Fibroblast of pulmonary artery (primary cell): Measurements from ENCODE around the gene PBOV1.

Experiments
- DNase-seq: peaks from one replicate; pipeline ENCODE4 v3.0.0-alpha.2; 2010; ENCODE audit warnings: low read depth
- H3K4me3 ChIP-seq: replicated peaks from 2 replicates; pipeline ENCODE4 v1.5.1; 2011; ENCODE audit warnings: low read depth, mild to moderate bottlenecking, control low read depth, low read length, moderate library complexity
- TF ChIP-seq, protein P1 (sequence below): IDR thresholded peaks from 2 replicates; pipeline ENCODE4 v1.5.1; 2011; ENCODE audit warnings: mild to moderate bottlenecking, control low read depth, low read length, inconsistent platforms; ENCODE audit errors: missing control alignments

The PBOV1 gene

DNA sequence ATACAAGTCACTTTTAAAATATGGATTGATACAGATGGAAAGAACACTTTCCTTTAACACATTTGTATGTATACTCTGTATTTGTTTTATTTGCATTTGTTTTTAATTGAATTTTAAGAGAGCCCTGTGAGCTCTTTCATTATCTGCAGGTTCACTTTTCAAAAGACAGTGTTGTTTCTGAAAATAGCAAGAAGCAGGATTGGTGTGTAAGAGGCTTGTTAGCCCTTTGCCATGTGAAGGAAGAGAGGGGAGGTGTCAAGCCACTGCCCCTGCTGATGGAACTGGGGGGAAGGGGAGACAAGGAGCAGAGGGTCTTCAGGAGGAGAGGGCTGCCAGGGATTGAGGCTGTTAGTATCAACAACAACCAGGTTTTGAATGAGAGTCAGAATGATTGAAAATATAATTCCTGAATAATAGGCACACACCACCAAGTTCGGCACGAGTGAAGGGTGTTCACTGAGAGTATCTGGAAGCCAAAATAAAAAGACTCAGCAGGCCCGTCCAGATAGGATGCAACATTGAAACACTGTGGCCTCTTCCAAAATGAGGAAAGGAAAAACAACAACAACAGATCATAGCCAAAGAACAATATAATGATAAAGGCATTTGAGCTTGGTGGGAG lies 12.6 kb upstream of the PBOV1 start:
- no peak overlapping the region for H3K4me3 ChIP-seq
- TF ChIP-seq, protein P1, sequence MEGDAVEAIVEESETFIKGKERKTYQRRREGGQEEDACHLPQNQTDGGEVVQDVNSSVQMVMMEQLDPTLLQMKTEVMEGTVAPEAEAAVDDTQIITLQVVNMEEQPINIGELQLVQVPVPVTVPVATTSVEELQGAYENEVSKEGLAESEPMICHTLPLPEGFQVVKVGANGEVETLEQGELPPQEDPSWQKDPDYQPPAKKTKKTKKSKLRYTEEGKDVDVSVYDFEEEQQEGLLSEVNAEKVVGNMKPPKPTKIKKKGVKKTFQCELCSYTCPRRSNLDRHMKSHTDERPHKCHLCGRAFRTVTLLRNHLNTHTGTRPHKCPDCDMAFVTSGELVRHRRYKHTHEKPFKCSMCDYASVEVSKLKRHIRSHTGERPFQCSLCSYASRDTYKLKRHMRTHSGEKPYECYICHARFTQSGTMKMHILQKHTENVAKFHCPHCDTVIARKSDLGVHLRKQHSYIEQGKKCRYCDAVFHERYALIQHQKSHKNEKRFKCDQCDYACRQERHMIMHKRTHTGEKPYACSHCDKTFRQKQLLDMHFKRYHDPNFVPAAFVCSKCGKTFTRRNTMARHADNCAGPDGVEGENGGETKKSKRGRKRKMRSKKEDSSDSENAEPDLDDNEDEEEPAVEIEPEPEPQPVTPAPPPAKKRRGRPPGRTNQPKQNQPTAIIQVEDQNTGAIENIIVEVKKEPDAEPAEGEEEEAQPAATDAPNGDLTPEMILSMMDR, result no peak
- DNase-seq, result no peak

DNA sequence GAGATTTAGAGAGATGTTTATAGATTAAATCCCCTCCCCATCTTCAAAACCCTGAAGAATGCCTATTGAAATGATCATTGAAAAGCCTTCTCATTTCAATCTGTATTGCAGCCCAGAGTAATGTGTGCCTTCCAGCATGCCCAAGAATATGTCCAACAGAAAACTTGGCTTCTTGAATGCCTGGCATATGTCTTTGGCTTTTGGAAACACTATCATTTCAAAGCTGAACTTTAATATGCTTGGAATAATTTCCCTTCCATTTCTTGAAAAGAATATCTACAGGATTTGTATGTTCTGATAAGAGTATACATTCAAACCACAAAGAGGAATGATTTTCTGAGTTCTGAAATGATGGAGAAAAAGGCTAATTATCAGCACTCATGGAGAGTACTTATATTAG lies 11.9 kb upstream of the PBOV1 start:
- TF ChIP-seq, protein P1, result no peak
- DNase-seq, result no peak
- H3K4me3 ChIP-seq, result no peak overlapping the region

DNA sequence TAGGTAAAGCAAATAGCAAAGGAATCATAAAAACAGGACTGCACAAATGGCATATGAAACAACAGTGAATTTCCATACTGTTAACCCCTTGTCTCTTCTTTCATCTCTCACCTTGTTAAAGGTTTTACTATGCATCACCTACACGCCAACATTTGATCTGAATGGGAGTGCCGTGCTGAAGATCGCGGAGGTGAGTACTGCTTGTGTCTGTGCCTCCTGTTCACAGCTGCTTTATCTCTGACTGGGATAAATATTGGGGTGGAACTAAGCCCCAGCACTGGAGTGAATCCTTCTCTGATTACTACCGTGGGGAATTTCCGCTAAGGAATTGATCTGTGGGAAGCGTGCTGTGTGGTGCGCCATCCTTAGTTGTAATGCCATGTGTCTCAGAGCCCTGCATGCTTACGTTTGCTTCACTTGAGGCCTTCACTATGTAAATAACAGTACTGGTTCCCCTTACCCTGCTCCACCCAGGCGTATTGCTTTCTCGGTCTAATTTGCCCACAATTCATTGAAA lies 11.4 kb upstream of the PBOV1 start:
- no peak overlapping the region for H3K4me3 ChIP-seq
- TF ChIP-seq, protein P1, result no peak
- no peak for DNase-seq

DNA sequence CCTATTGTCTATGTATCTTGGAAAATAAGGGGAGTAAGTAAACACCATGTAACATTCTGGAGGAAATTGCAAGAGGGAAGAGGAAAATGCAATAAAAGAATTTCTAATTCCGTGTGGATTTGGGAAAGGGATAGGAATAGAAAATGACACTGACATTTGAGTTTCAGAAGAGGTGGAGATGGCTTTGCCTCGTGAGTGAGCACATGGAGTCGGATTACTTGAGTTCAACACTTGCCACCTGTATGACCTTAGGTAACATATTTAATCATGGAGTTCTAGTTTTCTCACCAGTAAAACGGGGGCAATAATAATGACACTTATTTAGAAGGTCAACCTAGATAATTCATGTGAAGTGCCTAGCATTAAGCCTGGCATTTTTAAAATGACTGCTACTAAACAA lies 10.8 kb upstream of the PBOV1 start:
- no peak overlapping the region for H3K4me3 ChIP-seq
- DNase-seq, result no peak
- TF ChIP-seq, protein P1, result no peak

DNA sequence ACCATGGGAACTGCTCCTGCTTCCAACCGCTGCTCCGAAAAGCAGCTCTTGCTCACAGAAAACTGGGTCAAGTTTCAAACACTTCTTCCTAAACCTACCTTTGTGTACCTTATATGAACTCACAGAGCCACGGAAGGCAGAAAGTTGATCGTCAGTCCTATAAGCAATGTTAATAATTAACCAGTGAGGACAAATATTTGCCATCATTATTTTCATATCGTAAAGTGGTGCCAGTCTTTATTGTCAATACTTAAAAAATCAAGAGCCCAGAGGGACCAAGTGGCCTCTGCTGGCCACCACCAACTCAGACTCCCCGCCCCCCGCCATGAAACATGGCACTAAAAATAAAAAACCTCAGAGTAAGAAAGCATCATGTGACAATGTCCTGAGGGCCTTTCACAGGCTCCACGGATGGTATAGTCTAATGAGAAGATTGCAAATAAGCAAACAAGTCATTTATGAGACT lies 9.1 kb upstream of the PBOV1 start:
- DNase-seq, result no peak
- no peak overlapping the region for H3K4me3 ChIP-seq
- TF ChIP-seq, protein P1, result no peak

DNA sequence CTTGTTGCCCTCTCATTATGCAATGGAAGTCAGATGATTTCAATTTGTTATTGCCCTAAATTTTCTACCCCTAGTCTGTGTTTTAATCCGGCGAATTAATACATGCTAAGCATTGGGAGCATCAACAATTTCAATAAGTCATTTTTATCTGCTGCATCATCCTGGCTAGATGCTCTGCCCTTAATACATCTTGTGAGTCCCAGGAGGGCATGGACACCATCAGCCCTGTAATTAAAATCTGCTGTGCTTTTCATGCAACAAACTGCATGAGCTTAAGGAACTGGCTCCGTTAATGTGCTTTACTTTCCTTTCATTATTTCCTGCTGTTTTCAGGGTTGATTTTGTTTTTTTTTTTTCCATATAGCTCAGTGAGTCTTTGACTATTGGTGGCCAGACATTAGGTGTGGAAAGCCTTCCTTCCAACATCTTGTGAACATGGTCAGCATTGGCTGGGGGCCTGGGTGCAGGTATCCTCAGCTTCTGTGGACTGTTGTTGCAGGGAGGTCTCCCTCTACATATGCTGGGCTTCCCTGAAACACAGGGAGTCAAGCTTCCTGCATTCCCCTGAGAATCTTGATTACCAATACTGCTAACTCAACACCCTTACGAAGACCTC lies 8.5 kb upstream of the PBOV1 start:
- DNase-seq, result no peak
- no peak overlapping the region for H3K4me3 ChIP-seq
- TF ChIP-seq, protein P1, result no peak
